ENCODE data around the gene MUC12.
"Not testable (repeated sequence)": the region's sequence is repeated elsewhere in the genome, so short reads cannot be mapped to it uniquely, and the experiment has no call there.

MUC12 gene

DNA sequence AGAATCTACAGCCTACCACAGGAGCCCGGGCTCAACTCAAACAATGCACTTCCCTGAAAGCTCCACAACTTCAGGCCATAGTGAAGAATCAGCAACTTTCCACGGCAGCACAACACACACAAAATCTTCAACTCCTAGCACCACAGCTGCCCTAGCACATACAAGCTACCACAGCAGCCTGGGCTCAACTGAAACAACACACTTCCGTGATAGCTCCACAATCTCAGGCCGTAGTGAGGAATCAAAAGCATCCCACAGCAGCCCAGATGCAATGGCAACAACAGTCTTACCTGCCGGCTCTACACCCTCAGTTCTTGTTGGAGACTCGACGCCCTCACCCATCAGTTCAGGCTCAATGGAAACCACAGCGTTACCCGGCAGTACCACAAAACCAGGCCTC is 22.3 kb downstream of the MUC12 start:
- no peak for DNase-seq

DNA sequence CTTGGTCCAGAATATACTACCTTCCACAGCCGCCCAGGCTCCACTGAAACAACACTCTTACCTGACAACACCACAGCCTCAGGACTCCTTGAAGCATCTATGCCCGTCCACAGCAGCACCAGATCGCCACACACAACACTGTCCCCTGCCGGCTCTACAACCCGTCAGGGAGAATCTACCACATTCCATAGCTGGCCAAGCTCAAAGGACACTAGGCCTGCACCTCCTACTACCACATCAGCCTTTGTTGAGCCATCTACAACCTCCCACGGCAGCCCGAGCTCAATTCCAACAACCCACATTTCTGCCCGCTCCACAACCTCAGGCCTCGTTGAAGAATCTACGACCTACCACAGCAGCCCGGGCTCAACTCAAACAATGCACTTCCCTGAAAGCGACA is 22.9 kb downstream of the MUC12 start:
- DNase-seq = not testable (repeated sequence)

DNA sequence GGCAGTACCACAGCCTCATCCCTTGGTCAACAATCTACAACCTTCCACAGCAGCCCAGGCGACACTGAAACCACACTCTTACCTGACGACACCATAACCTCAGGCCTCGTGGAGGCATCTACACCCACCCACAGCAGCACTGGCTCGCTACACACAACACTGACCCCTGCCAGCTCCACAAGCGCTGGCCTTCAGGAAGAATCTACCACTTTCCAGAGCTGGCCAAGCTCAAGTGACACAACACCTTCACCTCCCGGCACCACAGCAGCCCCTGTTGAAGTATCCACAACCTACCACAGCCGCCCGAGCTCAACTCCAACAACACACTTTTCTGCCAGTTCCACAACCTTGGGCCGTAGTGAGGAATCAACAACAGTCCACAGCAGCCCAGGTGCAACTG is 25.3 kb downstream of the MUC12 start:
- DNase-seq = not testable (repeated sequence)

DNA sequence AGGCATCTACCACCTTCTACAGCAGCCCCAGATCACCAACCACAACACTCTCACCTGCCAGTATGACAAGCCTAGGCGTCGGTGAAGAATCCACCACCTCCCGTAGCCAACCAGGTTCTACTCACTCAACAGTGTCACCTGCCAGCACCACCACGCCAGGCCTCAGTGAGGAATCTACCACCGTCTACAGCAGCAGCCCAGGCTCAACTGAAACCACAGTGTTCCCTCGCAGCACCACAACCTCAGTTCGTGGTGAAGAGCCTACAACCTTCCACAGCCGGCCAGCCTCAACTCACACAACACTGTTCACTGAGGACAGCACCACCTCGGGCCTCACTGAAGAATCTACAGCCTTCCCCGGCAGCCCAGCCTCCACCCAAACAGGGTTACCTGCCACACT is 29.2 kb downstream of the MUC12 start:
- DNase-seq = not testable (repeated sequence)

DNA sequence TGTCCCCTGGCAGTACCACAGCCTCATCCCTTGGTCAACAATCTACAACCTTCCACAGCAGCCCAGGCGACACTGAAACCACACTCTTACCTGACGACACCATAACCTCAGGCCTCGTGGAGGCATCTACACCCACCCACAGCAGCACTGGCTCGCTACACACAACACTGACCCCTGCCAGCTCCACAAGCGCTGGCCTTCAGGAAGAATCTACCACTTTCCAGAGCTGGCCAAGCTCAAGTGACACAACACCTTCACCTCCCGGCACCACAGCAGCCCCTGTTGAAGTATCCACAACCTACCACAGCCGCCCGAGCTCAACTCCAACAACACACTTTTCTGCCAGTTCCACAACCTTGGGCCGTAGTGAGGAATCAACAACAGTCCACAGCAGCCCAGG is 30.0 kb downstream of the MUC12 start:
- DNase-seq = not testable (repeated sequence)

DNA sequence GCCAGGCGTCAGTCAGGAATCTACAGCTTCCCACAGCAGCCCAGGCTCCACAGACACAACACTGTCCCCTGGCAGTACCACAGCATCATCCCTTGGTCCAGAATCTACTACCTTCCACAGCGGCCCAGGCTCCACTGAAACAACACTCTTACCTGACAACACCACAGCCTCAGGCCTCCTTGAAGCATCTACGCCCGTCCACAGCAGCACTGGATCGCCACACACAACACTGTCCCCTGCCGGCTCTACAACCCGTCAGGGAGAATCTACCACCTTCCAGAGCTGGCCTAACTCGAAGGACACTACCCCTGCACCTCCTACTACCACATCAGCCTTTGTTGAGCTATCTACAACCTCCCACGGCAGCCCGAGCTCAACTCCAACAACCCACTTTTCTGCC is 30.7 kb downstream of the MUC12 start:
- DNase-seq = not testable (repeated sequence)

DNA sequence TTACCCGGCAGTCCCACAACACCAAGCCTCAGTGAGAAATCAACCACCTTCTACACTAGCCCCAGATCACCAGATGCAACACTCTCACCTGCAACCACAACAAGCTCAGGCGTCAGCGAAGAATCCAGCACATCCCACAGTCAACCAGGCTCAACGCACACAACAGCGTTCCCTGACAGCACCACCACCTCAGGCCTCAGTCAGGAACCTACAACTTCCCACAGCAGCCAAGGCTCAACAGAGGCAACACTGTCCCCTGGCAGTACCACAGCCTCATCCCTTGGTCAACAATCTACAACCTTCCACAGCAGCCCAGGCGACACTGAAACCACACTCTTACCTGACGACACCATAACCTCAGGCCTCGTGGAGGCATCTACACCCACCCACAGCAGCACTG is 33.0 kb downstream of the MUC12 start:
- not testable (repeated sequence) for DNase-seq

DNA sequence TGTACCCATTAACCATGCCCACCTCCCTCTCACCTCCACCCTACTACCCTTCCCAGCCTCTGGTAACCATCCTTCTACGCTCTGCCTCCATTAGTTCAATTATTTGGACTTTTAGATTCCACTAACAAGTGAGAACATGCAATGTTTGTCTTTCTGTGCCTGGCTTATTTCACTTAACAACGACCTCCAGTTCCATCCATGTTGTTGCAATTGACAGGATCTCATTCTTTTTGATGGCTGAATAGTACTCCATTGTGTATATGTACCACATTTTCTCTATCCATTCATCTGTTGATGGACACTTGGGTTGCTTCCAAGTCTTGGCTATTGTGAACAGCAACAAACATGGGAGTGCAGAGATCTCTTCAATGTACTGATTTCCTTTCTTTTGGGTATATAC is 38.0 kb downstream of the MUC12 start:
- not testable (repeated sequence) for DNase-seq

DNA sequence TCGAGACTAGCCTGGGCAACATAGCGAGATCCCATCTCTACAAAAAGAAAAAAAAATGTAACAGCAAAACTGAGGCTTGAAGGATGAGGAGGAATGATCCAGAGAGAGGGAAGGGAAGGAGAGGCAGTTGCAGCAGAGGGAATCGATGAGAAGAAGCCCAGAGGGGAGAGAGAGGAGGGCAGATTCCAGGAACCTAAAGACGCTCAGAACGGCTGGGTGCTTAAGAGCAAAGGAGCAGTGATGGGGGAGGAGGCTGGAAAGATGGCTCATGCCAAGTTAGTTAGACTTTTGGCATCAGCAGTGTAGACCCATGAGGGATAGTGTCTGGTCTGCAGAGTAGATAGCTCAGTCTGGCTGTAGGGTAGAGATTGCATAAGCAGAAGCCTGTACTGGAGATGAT is 40.3 kb downstream of the MUC12 start:
- DNase-seq = no peak

DNA sequence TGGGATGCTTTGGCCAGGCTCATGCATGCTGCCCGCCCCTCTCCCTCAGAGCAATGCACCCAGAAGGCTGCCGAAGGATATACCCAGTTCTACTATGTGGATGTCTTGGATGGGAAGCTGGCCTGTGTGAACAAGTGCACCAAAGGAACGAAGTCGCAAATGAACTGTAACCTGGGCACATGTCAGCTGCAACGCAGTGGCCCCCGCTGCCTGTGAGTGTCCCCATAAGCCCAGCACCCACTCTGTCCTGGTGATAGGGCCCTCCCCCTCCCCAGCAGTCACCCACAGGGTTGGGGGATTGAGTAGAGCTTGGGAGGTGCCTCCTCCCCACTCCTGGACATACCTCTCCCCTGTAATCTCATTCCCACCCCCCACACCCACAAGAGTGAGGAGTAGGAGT is 43.6 kb downstream of the MUC12 start:
- DNase-seq = no peak

DNA sequence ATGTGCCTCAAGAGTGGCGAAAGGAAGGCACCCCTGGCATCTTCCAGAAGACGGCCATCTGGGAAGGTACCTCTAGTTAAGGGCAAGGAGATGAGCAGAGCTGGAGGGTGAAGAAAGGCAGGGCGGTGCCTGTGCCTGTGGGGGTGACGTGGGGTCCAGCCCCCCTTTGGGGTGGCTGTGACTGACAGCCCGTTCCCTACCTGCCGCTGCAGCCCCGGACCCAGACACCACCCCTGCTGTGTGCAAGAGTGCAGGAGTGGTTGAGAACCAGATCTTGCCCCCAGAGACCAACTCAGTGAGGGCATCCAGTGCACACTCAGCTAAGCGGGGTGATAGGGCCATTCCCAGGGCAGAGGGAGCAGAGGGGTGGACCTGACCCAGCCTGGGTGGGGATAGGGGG is 46.3 kb downstream of the MUC12 start:
- DNase-seq = no peak

DNA sequence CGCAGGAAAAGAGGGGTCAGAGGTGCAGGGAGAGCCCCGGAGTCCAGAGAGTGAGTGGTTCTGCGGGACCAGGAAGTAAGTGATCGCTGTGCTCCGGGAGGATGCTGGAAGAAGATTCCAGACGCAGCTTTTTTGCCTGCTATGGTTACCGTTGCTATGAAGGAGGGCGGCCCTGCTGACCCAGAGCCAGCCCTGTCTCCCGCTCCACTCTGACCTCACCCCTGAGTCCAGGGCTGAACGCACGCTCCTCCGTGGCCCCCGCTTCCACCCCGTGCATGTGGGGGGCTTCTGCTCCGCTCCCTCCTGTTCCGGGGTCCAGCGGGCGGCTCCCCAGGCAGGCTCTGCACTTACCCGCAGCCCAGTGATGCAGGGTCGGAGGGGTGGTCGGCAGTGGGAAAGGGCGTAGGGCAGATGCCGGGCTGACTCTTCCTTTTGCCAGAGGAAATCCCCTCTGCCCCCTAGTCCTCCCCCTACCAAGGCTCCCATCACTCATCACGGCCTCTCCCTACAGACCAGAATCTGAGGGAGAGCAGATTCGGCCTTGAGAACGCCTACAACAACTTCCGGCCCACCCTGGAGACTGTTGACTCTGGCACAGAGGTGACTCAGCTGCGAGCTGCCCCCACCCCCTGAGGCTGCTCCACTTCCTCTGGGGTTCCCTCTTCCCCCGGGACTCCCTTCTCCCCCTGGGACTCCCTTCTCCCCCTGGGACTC is 47.9 kb downstream of the MUC12 start:
- DNase-seq = peak; percentile 78

DNA sequence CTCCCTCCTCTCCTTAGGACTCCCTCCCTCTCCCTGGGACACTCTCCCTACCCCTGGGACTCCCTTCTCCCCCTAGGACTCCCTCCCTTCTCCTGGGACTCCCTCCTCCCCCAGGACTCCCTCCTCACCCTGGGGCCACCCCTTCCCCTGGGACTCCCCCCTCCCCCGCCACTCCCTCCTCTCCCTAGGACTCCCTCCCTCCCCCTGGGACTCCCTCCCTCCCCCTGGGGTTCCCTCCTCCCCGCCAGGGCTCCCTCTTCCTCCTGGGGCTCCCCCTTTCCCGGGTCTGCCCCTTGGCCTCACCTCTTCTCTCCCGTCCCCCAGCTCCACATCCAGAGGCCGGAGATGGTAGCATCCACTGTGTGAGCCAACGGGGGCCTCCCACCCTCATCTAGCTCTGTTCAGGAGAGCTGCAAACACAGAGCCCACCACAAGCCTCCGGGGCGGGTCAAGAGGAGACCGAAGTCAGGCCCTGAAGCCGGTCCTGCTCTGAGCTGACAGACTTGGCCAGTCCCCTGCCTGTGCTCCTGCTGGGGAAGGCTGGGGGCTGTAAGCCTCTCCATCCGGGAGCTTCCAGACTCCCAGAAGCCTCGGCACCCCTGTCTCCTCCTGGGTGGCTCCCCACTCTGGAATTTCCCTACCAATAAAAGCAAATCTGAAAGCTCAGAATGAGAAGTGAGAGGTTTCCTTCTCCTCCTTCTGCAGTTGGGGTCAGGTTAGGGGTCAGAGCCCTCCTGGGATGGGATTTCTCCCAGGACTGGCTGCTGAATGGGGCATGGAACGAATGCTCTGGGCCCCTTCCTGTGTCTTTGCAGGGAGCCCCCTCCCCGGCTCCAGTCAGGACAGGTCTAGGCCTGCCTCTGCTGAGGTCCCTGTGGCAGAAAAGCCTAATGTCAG is 49.2 kb downstream of the MUC12 start:
- DNase-seq = no peak

DNA sequence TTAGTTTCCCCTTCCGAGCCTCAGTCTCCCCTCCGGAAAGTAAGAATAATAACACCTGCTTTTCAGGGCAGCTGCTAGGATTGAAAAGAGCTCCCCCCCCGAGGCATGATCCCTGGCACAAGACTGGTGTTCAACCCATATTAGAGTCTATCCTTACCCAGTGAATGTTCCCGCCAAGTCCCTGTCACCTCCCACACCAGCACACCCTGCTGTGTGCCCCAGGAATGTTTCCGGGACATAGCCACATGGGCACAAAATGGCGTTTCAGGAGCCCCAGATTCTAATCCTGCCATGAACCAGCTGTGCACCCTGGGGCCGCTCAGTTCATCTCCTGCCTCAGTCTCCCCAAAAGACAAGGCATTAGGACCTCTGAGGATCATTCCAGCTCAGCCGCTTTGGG is 51.1 kb downstream of the MUC12 start:
- DNase-seq = no peak

DNA sequence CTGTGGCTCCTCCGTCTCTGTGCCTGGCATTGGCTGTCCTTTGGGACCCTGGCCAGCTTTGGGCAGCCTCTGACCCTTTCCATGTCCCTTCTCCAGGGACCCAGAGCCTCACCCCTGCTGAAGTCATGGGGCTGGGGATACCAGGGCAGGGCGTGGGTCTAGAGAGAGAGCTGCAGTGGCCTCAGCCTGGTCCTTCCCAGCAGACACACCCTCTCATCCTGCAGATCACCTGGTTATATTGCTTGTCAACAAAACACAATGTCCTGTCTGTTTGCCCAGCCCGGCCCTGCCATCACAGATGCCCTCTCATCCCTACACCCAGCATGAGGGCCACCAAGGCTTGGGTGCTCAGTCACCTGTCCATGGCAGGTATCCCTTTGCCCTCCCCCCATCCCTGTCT is 52.3 kb downstream of the MUC12 start:
- no peak for DNase-seq

DNA sequence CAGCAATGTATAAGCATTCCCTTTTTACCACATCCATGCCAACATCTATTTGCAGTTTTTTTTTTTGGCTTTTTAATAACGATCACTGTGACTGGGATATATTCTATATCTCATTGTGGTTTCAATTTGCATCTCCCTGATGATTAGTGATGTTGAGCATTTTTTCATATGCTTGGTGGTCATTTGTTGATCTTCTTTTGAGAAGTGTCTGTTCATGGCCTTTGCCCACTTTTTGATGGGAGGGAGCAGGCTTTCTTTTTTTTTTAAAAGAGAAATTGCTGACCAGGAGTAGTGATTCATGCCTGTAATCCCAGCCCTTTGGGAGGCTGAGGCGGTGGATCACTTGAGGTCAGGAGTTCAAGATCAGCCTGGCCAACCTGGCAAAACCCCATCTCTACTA is 54.5 kb downstream of the MUC12 start:
- no peak for DNase-seq

DNA sequence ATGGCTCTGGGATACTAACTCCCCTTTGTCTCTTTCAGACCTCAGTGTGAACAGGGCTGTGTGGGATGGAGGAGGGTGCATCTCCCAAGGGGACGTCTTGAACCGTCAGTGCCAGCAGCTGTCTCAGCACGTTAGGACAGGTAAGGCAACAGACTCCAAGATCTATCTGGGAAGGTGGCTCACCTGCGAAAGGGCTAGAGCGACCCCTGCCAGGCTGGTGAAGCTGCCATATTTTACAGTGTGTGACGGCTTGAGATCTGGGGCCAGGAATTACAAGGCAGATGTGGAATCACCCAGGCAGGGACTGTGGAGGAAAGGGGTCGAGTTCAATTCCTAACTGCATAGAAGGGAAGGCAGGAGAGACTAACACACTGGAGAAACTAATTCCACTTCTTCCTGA is 61.7 kb downstream of the MUC12 start:
- no peak for DNase-seq

DNA sequence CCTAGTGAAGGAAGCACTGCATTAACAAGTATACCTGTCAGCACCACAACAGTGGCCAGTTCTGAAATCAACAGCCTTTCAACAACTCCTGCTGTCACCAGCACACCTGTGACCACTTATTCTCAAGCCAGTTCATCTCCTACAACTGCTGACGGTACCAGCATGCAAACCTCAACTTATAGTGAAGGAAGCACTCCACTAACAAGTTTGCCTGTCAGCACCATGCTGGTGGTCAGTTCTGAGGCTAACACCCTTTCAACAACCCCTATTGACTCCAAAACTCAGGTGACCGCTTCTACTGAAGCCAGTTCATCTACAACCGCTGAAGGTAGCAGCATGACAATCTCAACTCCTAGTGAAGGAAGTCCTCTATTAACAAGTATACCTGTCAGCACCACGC is 66.6 kb downstream of the MUC12 start:
- DNase-seq = no peak

DNA sequence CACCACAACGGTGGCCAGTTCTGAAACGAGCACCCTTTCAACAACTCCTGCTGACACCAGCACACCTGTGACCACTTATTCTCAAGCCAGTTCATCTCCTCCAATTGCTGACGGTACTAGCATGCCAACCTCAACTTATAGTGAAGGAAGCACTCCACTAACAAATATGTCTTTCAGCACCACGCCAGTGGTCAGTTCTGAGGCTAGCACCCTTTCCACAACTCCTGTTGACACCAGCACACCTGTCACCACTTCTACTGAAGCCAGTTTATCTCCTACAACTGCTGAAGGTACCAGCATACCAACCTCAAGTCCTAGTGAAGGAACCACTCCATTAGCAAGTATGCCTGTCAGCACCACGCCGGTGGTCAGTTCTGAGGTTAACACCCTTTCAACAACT is 71.9 kb downstream of the MUC12 start:
- not testable (repeated sequence) for DNase-seq

DNA sequence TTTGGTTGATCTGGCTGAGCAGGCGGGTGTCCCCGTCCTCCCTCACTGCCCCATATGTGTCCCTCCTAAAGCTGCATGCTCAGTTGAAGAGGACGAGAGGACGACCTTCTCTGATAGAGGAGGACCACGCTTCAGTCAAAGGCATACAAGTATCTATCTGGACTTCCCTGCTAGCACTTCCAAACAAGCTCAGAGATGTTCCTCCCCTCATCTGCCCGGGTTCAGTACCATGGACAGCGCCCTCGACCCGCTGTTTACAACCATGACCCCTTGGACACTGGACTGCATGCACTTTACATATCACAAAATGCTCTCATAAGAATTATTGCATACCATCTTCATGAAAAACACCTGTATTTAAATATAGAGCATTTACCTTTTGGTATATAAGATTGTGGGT is 89.0 kb downstream of the MUC12 start:
- peak; percentile 60 for DNase-seq

DNA sequence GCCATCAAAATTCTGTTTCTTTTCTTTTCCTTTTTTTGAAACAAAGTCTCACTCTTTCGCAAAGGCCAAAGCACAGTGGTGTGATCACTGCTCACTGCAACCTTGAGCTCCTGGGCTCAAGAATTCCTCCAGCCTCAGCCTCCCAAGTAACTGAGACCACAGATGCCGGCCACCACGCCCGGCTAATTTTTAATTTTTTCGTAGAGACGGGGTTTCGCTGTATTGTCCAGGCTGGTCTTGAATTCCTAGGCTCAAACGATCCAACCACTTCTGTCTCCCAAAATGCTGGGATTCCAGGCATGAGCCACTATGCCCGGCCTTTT is 90.2 kb downstream of the MUC12 start:
- no peak for DNase-seq

DNA sequence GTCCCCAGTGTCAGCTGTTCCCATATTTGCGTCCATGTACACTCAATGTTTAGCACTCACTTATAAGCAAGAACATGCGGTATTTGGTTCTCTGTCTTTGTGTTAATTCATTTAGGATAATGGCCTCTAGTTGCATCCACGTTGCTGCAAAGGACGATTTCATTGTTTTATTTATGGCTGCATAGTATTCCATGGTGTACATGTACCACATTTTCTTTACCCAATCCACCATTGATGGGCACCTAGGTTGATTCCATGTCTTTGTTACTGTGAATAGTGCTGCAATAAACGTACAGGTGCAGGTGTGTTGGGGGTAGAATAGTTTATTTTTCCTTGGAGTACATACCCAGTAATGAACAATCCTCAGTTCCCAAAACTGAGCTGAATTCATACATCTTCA is 91.6 kb downstream of the MUC12 start:
- no peak for DNase-seq

DNA sequence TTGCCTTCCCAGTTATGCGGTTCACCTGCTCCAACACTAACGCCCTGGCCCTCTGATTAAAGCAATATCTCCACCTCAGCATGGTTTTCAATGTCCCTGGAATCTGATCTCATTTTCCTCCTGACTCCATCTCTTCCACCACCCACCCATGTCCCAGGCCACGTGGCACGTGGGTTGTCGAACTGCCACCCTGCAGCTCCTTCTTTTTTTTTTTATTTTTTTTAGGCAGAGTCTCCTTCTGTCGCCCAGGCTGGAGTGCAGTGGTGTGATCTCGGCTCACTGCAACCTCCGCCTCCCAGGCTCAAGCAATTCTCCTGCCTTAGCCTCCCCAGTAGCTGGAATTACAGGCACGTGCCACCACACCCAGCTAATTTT is 94.8 kb downstream of the MUC12 start:
- DNase-seq = not testable (repeated sequence)

DNA sequence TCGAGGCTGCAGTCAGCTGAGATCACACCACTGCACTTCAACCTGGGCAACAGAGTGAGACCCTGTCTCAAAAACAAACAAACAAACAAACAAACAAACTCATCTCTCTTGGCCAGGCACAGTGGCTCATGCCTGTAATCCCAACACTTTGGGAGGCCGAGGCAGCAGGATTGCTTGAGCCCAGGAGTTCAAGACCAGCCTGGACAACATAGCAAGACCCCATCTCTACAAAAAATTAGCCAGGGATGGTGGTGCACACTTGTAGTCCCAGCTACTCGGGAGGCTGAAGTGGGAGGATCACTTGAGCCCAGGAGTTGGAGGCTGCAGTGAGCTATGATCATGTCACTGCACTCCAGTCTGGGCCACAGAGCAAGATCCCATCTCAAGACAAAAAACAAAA is 95.8 kb downstream of the MUC12 start:
- DNase-seq = not testable (repeated sequence)

Data from activated CD4-positive, alpha-beta T cell treated with anti-CD3 and anti-CD28 coated beads for 48 hours (primary cell).